GM11168 (cell line): Measurements from ENCODE around the gene ST3GAL5.
"Not testable (repeated sequence)": the region's sequence is repeated elsewhere in the genome, so short reads cannot be mapped to it uniquely, and the experiment has no call there.

Experiments
- in situ Hi-C: fragments of 300-500 bp; cut with MboI; formaldehyde crosslinking; loops from one replicate; pipeline ENCODE4 v1.12.0; 2022; ENCODE audit warnings: low sequenced_read_pairs; ENCODE audit not compliant: unreplicated experiment

The ST3GAL5 gene

GRCh38 chr2:85888684-85889626 lies at the start of gene ST3GAL5:
Gene ST3GAL5, minus strand, starts transcription at chr2:85888990. Its CDS starts 85 bp downstream, at chr2:85888905.
- in situ Hi-C loops, result no loop called here

- in situ Hi-C loops, result no loop called here
Observed at GRCh38 chr2:85938456-85938855, 49.7 kb upstream of the ST3GAL5 start.

GRCh38 chr2:85937069-85937439 lies 48.3 kb upstream of the ST3GAL5 start:
- in situ Hi-C loops, result no loop called here

- in situ Hi-C loops, result no loop called here
Observed at GRCh38 chr2:85936421-85937068, 47.8 kb upstream of the ST3GAL5 start.

GRCh38 chr2:85935746-85936208 lies 47.0 kb upstream of the ST3GAL5 start:
- in situ Hi-C loops, result no loop called here

GRCh38 chr2:85935170-85935745 lies 46.5 kb upstream of the ST3GAL5 start:
- in situ Hi-C loops, result no loop called here

GRCh38 chr2:85933753-85934594 lies 45.2 kb upstream of the ST3GAL5 start:
- in situ Hi-C loops, result no loop called here

GRCh38 chr2:85931151-85931550 lies 42.4 kb upstream of the ST3GAL5 start:
- in situ Hi-C loops, result not testable (repeated sequence)

- in situ Hi-C loops, result no loop called here
Observed at GRCh38 chr2:85930129-85931124, 41.6 kb upstream of the ST3GAL5 start.

GRCh38 chr2:85929096-85930050 lies 40.6 kb upstream of the ST3GAL5 start:
- in situ Hi-C loops, result no loop called here

- in situ Hi-C loops, result no loop called here
Observed at GRCh38 chr2:85926931-85927661, 38.3 kb upstream of the ST3GAL5 start.

- in situ Hi-C loops, result no loop called here
Observed at GRCh38 chr2:85926526-85926925, 37.7 kb upstream of the ST3GAL5 start.

GRCh38 chr2:85925216-85925671 lies 36.5 kb upstream of the ST3GAL5 start:
- in situ Hi-C loops, result no loop called here

GRCh38 chr2:85924522-85924921 lies 35.7 kb upstream of the ST3GAL5 start:
- in situ Hi-C loops, result no loop called here

- in situ Hi-C loops, result no loop called here
Observed at GRCh38 chr2:85922199-85922598, 33.4 kb upstream of the ST3GAL5 start.

- in situ Hi-C loops, result no loop called here
Observed at GRCh38 chr2:85921659-85922058, 32.9 kb upstream of the ST3GAL5 start.
